GM19455 (cell line): ENCODE results near the gene LOXL1.

Source experiments
- ATAC-seq: cut with Tn5 transposase; IDR thresholded peaks from one replicate; pipeline ENCODE4 v1.9.1; 2021; ENCODE audit not compliant: unreplicated experiment

The LOXL1 gene

DNA sequence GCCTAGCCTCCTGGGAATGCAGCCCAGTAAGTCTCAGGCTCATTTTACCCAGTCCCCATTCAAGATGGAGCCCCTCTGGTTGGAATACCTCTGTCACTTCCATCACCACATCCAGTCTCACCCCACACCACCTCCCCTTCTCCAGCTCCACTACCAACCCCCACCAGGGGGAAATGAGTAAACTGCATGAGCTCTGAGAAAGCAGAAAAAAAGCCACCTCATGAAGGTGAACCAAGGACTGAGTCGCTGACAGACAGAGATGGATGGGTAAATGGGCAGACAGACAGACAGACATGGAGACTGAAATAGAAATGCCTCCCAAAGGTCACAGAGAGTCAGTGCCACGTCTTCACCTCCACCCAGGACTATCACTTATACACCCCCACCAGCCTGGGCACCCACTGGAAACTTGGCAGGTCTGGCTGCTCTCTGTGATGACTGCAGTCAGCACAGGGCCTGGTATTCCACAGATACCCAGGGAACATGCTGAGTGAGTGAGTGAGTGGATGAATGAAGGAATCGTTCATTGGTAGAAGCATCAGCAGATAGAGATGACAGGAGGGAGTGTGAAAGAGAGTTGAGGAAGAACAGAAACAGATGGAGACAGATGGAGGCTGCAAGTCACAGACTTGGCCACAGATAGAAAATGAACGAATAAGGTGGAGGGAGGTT lies 4.9 kb upstream of the LOXL1 start:
- ATAC-seq, result no peak

DNA sequence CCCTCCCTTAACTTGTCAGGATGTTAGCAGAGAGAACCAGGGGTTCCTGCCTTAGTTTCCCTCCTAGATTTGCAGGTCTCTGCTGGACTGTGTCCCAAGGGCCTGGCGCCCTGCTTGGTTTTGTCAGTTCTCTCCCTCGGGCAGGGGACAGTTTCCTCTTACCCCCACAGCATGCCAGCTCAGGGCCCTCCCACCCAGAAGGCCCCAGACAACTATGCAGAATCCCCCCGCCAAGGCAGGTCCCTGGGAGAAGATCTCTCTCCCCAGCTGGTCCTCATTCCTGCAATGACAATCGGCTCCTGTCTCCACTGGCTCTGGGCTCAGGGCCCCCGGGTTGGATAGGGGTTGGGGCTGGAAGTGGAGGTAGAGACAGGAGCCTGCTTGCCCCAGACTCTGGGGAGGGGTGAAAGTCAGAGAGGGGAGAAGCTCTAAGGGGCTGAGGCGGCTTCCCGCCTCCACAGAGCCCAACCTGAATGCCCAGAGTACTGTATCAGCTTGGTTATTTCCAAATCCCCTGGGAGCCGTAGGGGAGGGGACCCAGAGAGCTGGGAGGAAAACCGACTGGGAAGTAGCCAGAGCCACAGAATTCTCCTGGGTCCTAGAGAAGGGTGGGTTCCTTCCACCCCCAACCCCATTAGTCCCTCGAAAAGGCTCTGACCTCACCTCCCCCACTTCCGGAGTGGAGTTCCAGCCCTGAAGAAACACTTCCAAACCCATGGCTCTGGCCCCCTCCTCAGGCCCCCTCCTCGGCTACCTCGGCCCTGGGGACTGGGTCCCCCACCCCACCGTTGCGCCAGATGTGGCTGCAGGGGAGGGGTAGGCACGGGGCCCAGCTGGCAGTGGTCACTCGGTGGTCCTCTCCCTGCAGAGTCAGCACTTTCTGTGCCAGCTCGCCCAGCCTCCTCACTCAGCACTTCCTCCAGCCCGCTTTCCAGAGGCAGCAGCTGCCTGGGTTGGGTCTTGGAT lies 3.8 kb upstream of the LOXL1 start:
- ATAC-seq, result no peak

DNA sequence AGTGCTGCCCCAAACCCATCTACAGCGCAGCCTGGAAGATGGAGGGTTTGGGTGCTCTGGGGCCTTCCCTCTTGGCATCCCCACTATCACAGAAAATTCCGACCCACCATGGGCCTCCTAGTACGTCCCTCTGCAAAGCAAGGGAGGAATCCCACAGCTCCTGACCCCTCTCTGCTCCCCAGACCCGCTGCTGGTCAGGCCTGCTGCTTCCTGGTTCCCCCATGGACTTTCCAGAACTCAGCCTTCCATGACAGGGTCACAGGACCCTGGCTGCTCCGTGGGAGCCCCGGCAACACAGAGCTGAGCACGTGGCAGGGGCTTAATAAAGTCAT lies 3.1 kb upstream of the LOXL1 start:
- ATAC-seq, result no peak

DNA sequence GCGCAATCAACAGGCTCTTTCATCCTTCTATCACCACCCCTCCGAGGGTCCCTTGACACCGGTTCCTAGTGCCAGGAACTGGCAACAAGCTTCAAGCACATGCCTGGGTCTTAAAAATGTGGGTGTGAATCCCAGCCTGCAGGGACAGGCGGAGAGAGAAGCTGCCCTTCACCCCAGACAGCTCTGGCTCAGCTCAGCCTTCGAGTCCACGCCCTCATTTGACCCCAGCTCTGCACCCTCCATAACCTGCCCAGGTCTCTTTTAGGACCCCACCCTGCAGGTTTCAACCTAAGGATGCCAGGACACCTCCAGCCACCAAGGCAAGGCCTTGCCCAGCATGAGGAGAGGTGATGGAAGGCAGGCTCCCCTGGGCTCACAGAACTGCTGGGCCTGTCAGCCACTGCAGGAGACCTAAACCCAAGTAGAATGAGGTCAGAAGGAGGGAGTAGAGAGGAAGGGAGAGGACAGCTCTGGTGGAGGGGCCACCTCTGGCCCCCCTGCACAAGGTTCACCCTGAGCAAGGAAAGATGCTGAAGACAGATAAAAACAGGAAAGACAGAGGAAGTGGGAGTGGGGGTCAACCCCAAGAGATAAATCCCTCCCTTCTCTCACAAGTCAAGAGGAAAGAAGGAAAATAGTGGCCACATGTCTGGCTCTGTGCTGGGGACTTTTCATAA lies 2.6 kb upstream of the LOXL1 start:
- ATAC-seq, result no peak

DNA sequence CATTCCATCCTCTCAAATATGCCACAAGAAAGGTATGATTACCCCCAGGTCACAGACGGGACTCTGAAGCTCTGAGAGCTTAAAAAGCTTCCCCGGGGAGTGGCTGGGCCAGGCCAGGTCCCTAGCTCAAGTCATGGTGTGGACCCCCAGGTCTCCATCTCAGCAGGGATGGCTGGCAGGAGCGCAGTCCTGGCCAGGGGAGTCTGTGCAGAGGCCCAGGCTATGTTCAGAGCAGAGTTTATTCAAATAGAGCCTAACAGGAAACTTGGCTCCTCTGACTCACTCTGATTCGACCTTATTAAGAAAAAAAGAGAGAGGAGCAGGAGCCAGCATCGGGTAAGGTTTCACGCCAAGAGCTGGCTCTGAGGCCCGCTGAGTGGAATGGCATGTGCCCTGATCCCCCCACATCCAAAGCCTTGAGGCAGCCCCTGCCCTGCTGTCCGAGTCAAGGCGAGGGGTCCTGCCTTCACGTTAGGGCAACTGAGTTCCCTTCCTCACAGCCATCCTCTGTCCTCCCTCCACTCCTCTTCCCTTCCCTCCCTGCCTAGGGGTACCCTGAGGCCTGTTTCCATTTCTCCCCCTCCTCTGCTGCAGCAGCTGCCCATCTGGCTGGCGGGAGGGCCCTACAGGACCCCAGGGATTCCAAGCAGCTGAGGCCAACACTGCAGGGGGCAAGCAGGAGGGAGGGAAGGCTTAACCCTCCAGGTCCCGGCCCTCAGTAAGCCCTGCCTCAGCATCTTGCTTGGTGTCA lies 1.9 kb upstream of the LOXL1 start:
- no peak for ATAC-seq

DNA sequence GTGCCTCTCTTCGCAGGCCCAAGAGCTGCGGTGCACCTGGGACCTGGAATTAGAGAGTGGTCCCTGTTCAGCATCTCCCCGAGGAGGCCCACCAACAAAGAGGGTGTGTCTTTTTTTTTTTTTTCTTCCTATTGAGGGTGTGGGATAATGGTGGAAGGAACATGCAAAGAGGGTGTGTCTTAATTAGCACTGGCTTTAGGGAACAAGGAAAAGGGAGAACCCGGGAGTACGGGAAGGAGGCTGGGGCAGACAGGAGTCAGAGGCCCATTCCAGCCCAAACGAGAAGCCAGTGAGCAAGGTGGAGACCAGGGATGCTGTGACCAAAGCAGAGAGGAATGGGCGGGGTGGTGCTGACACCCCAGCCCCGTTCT lies 429 bp upstream of the LOXL1 start:
- no peak for ATAC-seq

DNA sequence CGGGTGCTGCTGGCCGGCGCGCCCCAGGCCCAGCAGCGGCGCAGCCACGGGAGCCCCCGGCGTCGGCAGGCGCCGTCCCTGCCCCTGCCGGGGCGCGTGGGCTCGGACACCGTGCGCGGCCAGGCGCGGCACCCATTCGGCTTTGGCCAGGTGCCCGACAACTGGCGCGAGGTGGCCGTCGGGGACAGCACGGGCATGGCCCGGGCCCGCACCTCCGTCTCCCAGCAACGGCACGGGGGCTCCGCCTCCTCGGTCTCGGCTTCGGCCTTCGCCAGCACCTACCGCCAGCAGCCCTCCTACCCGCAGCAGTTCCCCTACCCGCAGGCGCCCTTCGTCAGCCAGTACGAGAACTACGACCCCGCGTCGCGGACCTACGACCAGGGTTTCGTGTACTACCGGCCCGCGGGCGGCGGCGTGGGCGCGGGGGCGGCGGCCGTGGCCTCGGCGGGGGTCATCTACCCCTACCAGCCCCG lies 777 bp downstream of the LOXL1 start:
- no peak for ATAC-seq

DNA sequence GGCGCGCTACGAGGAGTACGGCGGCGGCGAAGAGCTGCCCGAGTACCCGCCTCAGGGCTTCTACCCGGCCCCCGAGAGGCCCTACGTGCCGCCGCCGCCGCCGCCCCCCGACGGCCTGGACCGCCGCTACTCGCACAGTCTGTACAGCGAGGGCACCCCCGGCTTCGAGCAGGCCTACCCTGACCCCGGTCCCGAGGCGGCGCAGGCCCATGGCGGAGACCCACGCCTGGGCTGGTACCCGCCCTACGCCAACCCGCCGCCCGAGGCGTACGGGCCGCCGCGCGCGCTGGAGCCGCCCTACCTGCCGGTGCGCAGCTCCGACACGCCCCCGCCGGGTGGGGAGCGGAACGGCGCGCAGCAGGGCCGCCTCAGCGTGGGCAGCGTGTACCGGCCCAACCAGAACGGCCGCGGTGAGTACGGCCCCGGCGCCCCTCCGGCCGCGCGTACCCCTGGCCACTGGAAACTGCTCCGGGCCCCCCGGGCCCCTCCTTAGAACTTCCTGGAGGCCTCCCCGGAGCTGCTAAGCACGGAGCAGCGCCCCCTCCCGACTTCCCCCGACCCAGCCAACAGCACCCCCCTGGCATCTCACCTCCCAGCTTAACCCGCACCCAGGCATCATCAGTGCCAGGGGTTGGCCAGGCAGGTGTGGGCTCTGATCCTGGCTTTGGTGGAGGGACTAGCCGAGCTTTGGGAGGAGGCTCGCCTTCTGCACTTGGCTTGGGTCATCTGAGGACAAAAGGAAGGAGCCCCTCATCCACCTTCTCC lies 1.4 kb downstream of the LOXL1 start:
- no peak for ATAC-seq

DNA sequence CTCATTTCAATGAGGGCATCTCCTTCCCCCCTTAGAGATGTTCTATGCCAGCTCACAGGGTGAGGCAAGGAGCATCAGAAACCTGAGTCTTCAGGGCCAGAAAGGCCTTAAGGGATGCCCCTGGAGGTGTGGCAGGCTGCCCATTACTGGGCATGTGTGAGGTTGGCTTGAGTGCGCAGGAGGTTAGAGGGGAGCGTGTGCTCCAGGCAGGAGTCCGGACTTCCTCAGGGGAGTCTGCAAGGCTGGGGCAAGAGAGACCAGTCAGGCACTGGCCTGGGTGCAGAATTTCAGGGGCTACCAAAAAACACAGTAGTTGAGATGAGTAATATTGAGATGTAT lies 1.9 kb downstream of the LOXL1 start:
- no peak for ATAC-seq

DNA sequence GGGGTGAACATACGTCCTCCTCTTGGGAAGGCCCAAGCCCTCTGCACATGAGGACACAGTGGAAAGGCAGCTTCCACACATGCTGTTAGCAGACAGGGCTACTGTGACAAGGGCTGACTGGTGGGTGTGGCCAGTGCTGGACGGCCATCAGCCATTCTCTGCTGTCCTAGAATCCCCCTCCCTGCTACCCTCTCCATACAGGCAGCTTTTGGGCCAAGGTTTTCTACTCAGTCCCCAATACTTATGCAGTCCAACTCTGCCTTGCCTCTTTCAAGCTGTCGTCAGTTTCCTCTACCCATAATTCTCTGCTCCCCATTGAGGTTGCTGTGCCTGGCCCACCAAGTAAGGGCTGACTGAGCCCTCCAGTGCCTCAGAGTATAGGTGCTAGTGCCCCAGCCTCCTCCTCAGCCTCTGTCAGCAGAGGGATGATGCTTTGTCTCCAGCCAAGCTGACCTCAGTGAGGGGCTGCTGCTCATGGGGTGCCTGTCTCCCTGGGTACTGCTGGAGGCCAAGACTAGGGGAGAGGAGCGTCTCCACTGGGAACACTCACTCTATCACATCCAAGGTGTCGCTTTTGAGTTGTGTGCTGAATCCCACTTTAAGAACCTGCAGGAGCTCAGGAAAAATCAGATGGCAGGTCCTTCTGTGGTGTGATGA lies 2.8 kb downstream of the LOXL1 start:
- no peak for ATAC-seq

DNA sequence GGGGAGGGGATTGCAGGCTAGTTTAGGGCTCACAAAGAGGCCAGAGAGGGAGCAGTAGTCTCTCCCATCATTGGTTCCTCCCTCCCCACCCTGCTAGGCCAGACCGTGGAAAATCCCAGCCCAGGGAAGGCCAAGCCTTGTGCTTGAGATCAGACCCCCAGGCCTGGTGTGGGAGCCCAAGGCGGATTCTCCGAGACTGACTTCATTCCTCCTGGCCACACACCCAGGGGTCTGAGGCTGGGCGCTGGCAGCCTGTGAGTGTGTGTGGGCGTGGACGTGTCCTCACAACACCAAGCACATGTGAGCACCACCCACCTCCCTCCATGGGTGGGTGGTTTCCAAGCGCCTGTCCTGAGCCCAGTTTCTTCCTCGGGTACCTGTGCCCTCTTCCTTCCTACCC lies 4.1 kb downstream of the LOXL1 start:
- no peak for ATAC-seq

DNA sequence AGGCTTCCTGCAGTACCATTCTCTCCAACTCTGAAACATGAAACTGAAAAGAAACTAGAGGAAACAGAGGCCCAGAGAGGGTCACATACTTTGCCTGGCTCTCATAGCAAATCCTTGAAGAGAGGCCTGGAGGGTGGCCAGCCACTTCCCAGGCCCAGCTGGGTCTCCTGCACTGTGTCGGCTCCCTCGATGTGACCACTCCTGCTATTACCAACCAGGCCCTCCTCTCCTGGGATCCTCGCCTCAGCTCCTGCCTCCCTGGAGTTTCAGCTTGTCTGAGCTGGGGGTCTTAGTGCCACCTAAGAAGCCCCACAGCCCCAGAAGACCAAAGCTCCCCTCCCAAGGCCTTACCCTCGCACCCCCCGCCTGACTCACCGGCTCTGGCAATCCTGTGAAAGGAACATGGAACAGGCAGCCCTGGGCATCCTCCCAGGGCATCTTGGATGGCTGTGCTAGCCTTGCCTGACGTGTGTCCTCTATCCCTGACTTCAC lies 4.6 kb downstream of the LOXL1 start:
- no peak for ATAC-seq

DNA sequence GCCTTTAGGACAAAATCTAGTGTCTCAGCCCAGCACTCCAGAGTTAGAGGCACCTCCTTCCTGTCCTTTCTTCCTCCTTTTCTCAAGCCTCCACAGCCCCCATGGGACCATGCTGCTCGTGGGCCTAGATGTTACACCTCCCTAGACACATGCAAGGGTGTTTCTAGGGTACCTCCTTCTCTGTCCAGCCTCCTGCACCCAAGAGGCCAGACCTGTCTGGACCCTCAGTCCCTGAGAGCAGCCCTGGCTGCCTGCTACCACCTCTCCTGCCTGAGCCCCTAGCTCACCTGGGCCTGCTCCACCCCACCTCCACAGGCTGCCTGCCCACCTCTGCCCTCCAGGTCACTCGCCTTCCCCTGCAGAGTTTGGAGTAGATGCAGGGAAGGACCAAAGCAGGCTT lies 5.2 kb downstream of the LOXL1 start:
- no peak for ATAC-seq

DNA sequence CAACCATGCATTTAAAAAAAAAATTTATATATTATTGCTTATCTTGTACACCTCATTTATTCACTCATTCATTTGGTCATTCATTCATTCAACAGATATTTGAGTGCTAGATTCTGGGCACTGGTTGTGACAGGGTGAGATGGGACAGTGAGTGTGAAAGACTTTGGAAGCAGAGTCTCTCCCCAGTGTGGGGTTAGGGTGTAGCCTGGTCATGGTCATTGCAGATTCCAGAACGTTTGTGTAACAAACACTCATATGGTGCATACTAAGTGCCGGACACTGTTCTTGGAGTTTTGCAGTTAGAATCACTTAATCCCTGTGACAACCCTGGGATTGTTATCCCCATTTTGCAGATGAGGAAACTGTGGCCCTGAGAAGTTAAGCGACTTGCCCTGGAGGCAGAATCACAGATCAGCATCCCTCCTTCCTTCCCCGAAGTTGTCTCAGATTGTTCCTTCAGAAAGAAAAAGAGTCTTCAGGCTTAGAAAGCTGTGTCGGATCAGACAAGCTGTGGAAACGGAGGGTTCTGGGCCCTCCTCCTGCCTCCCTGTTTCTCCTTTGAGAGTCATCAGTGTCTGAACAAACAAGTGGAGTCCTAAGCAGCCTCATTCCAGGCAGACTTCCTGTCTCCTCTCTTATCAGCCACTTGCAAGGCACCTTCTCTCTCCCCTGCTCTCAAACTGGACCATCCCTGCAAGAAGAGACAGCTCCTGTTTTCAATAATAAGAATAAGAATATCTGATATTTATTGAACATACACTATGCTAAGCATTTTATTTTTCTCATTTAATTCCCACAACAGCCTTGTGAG lies 6.3 kb downstream of the LOXL1 start:
- ATAC-seq, result no peak

DNA sequence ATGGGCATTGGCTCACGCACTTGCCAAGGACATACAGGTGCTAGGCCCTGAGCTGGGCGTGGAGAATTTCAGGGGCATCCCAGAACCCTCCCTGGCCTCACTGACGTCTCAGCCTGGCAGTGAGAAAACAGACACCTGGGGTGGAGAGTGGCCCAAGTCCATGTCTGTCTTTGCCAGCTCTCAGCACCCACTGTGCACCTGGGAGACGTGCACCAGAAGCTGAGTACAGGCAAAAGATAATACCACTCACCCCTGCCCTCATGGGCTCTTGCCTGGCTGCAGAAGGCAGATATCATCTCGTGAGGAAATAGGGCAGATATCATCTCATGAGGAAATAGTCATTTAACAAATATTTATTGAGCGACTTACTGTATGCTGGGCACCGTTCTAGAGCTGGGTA lies 8.0 kb downstream of the LOXL1 start:
- no peak for ATAC-seq

DNA sequence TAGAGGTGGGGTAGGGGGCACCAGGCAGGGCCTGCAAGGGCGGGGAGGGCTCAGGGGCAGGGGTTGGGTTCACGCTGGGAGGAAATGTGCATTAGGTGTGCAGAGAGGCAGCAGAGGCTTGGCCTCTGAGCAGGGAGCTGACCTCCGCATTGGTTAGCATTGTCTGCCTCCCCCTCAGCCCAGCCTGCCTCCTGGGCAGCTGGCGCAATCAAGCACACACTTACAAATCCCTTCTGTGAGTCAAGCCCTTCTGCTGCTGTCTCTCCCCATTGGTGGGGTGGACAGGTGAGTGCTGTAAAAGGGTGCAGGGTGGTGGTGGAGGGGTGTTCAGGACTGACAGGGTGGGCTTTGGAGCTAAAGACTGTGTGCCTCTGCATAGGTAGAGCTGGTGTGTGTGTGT lies 9.3 kb downstream of the LOXL1 start:
- ATAC-seq, result no peak

DNA sequence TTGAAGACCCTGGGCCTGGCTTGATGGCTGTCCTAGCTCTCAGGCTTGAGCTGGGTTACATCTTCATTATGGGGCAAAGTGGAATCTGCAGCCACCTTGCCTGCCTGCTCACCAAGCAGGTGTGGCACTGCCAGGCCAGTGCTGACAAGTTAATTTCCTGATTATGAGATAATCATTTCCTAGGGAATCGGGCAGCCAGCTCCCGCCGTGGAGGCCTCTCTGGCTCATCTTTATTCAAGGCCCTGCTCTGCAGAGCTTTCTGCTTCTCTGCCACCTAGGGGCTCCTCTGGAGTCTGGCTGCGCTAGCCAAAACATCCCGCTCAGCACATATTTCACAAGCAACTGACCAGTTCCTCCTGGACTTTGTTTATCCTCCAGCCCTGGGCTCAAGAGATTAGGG lies 9.9 kb downstream of the LOXL1 start:
- ATAC-seq, result no peak

DNA sequence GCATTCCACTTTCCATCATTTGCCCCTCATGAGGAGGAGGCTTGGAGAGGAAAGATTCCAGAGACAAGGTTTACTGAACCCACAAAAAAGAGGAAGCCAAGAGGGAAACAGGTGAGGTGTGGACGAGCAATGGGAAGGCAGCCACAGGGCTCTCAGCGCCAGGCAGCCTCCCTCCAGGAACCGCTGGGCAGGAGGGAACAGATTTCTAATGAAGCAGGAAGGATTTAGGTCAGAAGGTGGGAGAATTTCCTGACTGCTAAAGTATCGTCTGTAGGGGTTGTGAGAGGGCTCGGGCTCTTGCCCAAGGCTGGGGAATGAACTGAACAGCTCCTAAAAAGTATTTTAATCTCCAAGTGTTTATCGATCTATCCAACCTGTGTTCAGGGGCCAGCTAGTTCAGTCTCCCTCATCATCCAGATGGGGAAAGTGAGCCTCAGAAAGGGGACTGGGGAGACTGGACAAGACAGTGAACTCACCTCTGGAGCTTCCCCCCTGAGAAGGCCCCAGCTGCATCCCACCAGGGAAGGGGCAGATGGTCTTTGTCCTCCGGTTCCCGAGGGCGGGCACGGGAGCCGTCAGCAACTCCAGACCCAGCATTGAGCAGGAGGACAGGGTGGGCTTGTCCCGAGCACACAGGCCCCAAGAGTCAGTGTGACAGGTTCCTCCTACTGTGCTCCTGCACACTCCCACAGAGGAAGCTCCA lies 10.5 kb downstream of the LOXL1 start:
- no peak for ATAC-seq
